Measurements from ENCODE around the gene ZNF132.

DNA sequence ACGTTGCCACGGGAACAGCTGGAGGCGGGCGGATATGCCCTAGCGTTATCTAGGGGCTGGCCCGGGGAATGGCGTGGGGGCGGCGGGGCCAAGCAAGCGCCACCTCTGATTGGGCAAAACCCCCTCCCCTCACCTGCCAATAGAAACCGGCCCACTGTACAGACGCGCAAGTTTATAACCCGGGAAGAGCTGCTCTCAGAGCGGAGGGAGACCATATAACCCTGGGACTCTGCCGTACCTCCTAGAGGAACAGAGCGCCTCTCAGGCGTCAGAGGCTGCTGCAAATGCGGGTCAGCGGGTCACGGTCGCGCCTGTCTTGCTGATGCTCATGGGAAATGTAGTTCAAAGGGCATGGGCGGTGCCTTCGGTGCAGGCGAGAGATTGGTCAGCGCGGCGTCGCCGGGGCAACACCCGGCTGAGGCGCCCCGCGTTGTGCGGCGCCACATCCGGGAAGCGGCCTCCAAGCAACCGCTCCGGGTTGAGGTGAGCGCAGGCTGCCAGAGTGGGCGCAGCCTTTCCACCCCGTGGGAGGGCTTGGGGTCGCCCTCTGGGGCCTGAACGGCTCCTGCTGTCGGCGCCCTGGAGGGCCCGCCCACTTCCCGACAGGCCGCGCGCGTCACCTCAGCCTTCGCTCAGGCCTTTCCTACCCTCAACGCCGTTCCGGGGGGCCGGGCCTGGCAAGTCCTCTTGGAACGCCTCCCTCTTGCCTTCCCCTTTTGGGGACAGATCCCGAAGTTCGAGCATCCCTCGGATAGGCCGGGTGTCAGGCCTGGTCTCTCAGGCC is 36.0 kb upstream of the ZNF132 start, which contains the start of gene ZNF446:
- TF ChIP-seq TCF7 (CRISPR knock-in tag; IDR thresholded peaks at IDR 0.05; ENCODE audit: low read depth) (no peak), ELF4 (CRISPR knock-in tag; IDR thresholded peaks at IDR 0.05; ENCODE audit: low read depth) (no peak), TP53 (CRISPR knock-in tag; IDR thresholded peaks at IDR 0.05) (peak; percentile 86; the same call in 1 of the 2 replicates), KAT7 (CRISPR knock-in tag; IDR thresholded peaks at IDR 0.05; ENCODE audit: borderline replicate concordance) (no peak), JUN (CRISPR knock-in tag; IDR thresholded peaks at IDR 0.05) (no peak), CREB1 (CRISPR knock-in tag; IDR thresholded peaks at IDR 0.05) (no peak), IRF2 (CRISPR knock-in tag; IDR thresholded peaks at IDR 0.05; ENCODE audit: borderline replicate concordance, low read depth) (no peak), SMAD4 (CRISPR knock-in tag; IDR thresholded peaks at IDR 0.05) (no peak)
- TF ChIP-seq, protein P1, sequence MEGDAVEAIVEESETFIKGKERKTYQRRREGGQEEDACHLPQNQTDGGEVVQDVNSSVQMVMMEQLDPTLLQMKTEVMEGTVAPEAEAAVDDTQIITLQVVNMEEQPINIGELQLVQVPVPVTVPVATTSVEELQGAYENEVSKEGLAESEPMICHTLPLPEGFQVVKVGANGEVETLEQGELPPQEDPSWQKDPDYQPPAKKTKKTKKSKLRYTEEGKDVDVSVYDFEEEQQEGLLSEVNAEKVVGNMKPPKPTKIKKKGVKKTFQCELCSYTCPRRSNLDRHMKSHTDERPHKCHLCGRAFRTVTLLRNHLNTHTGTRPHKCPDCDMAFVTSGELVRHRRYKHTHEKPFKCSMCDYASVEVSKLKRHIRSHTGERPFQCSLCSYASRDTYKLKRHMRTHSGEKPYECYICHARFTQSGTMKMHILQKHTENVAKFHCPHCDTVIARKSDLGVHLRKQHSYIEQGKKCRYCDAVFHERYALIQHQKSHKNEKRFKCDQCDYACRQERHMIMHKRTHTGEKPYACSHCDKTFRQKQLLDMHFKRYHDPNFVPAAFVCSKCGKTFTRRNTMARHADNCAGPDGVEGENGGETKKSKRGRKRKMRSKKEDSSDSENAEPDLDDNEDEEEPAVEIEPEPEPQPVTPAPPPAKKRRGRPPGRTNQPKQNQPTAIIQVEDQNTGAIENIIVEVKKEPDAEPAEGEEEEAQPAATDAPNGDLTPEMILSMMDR (IDR thresholded peaks at IDR 0.05), result no peak
- TF ChIP-seq, protein P2, sequence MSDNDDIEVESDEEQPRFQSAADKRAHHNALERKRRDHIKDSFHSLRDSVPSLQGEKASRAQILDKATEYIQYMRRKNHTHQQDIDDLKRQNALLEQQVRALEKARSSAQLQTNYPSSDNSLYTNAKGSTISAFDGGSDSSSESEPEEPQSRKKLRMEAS (CRISPR knock-in tag; IDR thresholded peaks at IDR 0.05), result peak; percentile 62; the same call in 1 of the 2 replicates
